DLD1 (cell line): Measurements from ENCODE around the gene CDKAL1.
"Not testable (repeated sequence)": the region's sequence is repeated elsewhere in the genome, so short reads cannot be mapped to it uniquely, and the experiment has no call there.

Experiments
- in situ Hi-C: cut with HindIII; loops from 2 replicates; pipeline ENCODE4 v1.10.0; 2017; ENCODE audit warnings: low sequenced_read_pairs

The CDKAL1 gene

DNA sequence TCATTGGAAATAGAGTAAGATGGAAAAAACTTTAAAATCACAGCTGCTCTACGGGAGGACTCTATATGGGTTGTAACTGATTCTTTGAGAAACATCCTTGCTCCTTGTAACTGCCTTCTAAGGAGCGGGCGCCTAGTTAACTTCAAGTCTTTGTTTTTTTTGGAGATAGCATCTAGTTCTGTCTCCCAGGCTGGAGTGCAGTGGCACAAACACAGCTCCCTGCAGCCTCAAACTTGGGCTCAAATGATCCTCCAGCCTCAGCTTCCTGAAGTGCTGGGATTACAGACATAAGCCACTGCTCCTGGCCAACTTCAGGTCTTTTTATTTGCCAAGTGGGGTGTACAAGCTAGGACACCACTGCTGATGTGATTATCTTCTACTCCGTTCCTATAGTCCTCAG lies 552.9 kb downstream of the CDKAL1 start:
- in situ Hi-C loops = no loop called here

- in situ Hi-C loops = no loop called here
Measured at GRCh38 chr6:21091411-21091810, 557.2 kb downstream of the CDKAL1 start.

- in situ Hi-C loops = not testable (repeated sequence)
Measured at GRCh38 chr6:21092231-21092772, 558.0 kb downstream of the CDKAL1 start.

- in situ Hi-C loops = no loop called here
Measured at GRCh38 chr6:21095462-21095861, 561.2 kb downstream of the CDKAL1 start.

DNA sequence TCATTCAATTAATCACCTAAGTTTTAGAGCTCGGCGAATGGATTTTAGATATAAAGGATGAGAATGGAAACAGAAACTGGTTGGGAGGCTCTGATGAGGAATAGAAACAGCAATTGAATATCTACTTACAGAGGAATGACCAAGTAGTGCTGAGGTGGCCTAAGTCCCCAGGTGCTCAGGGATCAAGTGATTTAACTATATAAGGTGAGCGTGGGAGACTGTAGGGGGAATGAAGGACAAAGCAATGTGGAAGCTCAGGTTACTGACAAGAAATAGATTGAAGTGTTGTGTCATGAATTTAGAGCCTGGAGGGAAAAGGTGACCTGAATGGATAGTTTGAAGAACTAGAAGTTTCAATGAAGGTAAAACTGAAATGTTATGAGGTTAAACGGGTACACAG lies 563.9 kb downstream of the CDKAL1 start:
- in situ Hi-C loops = no loop called here

DNA sequence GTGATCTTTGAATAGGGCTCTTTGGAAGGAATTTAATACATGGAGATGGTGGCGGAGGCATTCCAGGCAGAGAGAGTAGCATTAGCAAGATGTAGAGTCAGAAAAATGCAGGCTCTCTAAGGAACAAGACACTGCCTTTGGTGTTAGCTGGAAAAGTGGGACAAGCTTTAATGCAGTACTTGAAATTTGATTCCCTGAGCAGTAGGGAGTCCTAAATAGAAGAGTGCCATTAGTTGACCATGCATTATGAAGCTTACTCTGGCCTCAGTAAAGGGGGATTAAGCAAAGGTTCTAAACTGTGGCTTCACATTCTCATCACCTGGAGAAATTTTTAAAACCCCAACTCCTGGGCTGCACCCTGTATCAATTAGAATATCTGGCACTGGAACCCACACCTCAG lies 564.5 kb downstream of the CDKAL1 start:
- in situ Hi-C loops = no loop called here

DNA sequence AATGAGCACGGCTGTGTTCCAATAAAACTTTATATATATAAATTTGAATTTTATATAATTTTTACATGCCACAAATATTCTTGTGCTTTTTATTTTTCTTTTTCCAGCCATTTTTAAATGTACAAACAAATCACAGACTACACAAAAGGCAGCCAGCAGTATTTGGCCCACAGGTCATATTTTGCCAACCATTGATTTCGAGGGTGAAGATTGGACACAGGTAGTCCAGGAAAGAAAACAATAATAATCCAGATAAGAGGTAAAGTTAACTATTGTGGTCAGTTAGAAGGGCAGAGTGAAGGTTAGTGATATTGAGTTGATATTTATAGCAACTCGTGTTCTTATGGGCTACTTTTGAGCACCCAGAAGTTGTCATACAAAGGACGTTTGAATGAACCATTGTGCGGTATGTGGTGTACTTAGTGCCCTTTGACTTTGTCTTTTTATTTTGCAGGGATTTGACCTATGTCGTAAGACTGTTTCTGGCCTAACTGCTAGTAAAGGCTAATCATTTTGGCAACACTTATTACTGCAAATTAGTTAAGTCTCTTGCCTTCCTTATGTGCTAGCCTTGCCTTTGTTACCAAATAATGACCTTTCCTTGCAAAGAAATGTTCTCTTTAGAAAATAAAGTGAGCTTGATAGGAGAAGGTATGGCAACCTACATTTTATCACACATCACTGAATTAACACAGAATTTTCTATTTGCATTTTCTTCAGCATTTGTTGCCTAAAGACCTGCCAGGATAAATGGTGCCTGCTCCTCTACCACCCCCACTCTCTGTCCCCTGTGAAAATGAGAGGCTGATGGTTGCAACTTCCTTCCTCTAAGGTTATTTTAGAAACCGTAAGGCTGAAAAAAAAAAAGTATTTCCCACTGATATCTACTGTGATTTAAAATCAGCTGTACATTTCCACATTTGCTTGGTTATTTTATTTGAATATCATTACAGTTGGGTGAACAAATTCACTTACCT lies 565.4 kb downstream of the CDKAL1 start:
- in situ Hi-C loops = no loop called here

DNA sequence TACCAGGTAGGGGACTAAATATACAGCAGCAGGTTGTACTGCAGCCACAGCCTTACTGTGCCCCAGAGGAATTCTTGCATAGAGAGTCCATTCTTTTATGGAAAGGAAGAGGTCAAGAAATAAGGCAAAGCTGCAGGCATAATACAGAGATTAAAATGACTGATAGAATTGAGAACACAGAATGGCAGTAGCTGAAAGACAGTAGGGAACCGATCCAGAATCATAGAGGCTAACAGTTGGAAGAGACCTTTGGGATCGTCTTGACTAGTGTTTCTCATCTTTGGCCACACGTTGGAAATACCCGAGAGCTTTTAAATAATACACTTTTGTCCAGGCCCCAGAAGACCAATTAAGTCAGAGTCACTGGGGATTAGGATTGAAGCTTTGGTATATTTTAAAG lies 566.7 kb downstream of the CDKAL1 start:
- in situ Hi-C loops = no loop called here

DNA sequence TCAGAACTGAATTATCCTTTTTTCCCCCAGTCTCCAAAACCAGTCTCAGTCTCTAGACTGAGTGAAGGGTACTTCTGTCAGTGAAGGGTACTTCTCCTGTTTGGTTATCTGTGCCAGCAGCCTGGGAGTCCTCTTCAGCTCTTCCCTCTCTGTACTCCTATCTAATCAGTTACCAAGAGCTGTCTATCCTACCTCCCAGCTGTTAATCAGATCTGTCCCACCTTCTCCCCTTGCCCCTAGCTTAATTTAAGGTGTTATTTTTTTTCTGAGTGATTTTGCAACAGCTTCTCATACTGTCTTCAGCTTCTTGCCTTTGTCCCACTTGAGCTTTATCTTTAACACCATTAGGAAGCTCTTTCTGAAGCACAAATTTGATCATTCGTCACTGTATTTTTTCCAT lies 567.4 kb downstream of the CDKAL1 start:
- in situ Hi-C loops = no loop called here

DNA sequence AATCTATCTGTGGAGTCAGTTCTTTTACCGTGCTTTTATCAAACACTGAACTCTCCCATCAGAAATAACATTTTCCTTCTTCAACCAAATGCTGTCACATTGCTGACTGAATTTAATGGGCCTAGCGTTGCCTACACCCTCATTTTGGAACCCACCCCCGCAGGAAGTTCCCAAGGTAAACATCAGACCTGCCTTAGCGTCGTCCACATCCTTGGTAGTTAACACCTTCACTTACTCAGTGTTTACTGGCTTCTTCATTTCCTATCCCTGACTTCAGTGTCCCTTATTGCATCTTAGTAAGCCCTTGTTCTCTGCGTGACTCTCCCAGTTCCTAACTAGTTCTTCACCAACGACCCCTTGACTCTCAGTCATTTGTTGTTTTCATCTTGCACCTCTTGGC lies 567.9 kb downstream of the CDKAL1 start:
- in situ Hi-C loops = no loop called here

GRCh38 chr6:21102624-21103023 lies 568.4 kb downstream of the CDKAL1 start:
- in situ Hi-C loops = no loop called here

DNA sequence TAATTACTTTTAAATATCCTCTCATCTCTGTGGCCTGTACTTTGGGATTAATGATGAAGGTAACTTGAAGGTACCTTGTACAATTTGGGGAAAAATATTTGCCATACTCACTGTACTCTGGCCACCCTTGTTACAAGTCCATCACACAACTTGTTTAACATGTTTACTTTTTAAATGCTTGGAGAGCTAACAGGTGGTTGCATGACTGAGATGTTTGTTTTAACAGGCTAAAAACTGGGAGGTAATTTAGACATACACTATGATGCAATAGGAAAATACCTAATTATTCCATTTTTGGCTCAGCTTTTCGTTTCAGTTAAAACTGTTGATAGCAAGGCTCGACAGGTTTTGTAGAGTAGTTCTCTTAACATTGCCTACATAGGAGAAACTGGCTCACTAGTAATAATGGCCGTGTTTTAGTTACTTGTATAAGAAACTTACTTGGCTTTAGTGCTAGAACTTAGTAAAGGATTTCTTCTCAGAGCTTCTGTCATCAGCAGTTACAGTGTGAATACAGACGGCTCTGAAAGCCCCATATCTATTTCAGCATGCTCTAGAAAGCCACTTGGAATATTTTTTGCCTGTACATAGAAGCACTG lies 569.5 kb downstream of the CDKAL1 start:
- in situ Hi-C loops = no loop called here

- in situ Hi-C loops = no loop called here
Measured at GRCh38 chr6:21104288-21104687, 570.0 kb downstream of the CDKAL1 start.

DNA sequence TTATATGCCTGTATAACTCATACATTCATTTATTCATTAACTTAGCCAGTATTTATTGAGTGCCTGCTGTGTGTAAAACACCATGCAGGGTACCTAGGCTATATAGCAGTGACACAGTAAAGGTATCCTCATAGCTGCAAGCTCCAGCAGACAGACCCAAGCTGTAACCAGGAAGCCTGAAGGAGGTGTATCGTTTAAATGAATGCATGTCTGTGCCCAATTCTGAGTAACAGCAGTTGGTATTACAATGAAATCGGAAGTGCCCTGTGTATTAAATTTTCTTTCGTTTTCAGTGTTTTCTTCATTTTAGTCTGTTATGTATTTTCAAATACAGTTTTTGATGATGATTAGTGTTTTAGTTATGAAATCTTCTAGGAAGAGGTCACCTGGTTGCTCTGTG lies 573.5 kb downstream of the CDKAL1 start:
- in situ Hi-C loops = no loop called here

DNA sequence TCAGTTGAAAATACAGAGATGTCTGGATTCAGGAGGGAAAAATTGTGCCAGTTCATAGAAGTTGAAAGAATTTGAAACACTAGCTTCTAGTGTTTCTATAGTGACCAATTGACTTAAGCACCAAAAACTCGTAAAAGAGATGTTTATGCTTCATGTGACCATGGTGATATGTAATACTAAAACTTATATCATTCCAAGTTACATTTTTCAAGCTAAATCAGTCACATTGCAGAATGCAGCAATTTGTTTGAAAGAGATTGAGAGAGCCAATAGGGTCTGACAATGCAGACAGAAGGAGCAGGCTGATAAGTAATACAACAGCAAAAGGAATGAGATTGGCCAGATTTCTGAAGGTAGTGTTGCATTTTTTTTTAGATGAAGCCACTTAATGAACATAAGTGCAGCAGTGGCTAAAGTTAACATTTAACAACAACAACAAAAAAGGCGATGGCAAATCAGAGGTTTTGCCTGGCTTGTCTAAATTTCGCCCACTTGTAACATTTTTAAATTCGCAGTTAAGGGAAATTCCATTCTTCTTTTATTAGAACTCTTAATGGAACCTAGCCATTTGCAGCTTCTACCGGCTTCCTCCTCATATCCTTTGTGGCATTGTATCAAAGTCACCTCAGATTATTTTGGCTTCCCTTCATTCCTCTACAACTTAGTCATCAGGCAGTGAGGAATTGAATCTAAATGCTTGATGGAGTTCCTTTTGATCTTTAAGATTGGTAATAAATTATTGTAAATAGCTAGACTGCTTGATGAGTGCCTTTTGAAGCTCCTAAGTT lies 575.3 kb downstream of the CDKAL1 start:
- in situ Hi-C loops = no loop called here

DNA sequence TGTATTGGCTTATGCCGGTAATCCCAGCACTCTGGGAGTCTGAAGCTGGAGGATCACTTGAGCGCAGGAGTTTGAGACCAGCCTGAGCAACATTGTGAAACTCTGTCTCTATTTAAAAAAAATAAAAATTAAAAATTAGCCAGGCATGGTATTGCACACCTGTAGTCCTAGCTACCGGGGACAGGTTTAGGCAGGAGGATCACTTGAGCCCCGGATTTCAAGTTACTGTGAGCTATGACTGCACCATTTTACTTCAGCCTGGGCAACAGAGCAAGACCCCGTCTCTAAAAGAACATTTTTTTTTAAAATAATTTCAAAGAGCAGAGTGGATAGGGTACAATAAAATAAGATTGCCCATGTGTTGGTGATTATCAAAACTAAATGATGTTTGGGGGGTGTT lies 576.4 kb downstream of the CDKAL1 start:
- in situ Hi-C loops = no loop called here

DNA sequence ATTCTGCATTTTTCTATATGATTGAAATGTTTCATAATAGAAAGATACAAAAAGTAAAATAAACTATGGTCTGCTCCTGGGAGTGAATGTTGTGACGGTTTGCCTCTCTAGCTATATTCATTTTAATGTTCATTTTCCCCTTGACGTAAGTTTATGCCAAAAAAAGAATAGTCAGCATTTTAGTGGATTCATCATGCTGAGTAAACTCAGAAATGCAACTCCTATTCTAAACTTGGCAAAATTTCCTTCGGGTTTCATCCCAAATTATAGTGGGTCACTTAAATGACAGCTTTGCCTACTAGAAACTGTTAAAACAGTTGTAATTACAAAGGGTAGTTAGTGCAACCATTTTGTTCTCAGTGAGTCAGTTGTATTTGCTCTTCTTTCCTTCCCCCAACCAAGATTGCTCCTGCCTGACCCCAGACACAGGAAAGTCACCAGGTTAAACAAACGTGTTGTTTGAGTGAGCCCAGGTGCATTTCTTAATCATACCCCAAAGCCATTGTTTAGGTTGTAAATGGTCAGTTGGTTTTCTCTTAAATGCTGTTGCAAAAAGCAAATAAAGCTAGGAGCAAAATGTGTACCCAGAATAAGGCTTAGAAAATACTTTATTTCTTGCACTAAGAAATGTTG lies 577.0 kb downstream of the CDKAL1 start:
- in situ Hi-C loops = no loop called here

DNA sequence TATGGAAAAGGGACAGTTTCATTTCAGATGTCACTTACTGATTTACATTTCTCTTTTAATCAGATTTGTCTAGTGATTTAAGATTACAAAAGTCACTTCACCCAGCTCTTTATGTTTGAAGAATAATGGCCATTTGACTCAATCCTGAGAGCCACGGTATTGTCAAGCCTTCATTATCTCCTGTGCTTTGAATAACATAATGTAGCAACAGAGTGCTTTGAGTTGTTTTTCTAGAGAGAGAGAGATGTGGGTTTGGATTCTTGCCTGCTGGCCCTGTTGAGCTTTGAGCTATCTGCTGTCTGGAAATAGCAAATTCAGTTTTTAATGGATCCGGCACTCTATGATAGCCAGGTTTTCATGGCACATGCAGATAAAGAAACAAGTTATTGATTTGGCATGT lies 580.9 kb downstream of the CDKAL1 start:
- in situ Hi-C loops = no loop called here

GRCh38 chr6:21116736-21117135 lies 582.5 kb downstream of the CDKAL1 start:
- in situ Hi-C loops = no loop called here

DNA sequence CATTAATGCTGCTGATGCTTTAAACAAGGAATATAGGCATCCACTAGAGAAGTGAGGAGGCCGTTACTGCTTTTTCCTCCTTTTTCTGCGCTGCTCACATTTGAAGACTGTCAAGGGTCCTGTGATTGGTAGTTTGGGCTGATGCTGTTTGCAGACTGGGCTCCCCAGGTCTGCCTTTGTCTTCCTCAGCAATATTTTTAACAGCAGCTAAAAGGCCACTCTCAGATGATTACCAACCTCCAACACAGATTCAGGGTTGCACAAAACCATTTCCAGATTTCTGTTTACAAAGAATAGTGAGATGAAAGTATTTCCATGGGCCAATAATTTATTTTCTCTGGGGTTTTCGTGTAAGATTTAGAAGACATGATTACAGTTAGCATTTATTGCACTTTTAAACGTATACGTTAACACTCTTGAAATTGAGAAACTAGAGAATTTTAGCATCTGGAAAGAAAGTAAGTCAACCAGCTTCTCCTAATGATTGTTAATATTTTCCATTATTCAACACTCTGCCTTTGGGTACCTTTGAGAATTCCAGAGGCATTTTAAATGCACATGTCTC lies 584.0 kb downstream of the CDKAL1 start:
- in situ Hi-C loops = no loop called here
